Activated CD8-positive, alpha-beta memory T cell treated with anti-CD3 and anti-CD28 coated beads, Interleukin-2, amount 50 U/mL, for 48 hours (primary cell): ENCODE measurements around the gene AK5.

Experiments used
- DNase-seq: peaks from one replicate; pipeline ENCODE4 v3.0.0-alpha.2; 2020

AK5 gene

DNA sequence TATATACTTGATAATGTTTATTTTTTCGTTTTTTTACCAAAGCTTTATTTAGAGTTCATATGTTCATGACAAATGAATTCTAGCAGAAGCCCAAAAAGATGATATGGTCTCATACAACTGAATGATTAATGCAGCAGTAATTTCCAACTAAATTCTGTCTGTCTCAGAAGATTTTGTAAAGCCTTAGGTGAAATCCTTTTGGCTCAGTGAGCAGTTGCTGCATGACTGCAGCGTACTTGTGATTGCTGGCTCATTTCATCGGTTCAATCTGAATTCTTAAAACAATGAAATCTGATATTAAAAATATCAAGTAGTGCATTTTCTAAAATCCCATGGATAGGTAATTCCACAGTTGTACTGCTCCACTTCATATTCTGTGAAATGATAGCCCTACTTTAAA lies 73.2 kb downstream of the AK5 start:
- no peak for DNase-seq

GRCh38 chr1:77356136-77356535 lies 74.3 kb downstream of the AK5 start:
- no peak for DNase-seq

DNA sequence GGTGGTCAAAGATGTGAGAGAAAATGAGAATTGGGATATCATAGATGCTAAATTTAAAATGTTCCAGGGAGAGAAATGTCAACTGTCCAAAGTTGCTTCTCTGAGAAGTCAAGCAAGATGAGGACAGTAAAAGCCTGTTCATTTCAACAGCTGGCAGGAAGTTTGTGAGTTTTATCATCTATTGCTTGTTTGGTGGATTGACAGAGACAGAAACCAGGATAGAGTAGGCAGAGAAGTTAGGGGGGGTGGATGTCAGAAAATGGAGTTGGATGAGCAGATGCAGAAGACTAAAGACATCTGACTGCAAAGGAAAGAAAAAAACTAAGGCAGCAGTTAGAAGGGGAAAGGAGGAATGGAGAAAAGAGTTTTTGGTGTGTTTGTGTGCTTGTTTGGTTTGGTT lies 78.4 kb downstream of the AK5 start:
- DNase-seq, result no peak

GRCh38 chr1:77361621-77362020 lies 79.8 kb downstream of the AK5 start:
- no peak for DNase-seq

GRCh38 chr1:77370161-77370560 lies 88.3 kb downstream of the AK5 start:
- no peak for DNase-seq

DNA sequence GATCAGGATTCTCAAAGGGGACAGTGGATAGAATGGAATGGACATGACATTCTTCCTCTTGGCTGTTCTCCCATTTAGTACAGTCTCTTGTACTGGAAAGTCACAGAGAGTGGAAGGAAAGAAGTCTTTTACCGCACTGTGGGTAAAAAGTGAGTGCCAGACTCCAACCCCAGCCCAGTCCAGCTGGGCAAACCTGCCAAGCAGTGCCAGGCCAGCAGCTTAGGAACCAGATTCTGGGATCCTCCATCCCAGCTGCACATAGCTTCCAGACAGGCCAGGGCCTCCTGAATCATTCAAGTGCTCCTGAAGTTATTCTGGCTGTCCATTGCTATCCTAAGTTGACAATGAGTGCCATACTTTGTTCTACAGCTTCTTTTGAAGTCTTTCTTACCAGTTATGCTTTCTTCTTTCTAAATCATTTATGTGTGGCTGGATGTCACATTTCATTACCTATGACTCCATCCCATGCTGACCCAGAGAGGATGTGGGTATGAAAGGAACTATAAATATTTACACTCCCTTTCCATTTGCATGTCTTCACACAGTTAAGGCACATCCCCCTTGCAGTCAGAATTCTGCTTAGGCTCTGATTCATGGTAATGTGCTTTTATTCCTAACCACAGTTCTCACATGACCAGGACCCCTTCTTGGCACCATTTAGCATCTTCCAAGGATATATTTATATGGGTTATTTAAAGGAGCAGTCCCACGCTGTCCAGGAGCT lies 88.9 kb downstream of the AK5 start:
- DNase-seq, result no peak

- DNase-seq, result no peak
Measured at GRCh38 chr1:77371396-77371795, 89.6 kb downstream of the AK5 start.

- no peak for DNase-seq
Measured at GRCh38 chr1:77373702-77374101, 91.9 kb downstream of the AK5 start.

- no peak for DNase-seq
Measured at GRCh38 chr1:77375541-77375940, 93.7 kb downstream of the AK5 start.

DNA sequence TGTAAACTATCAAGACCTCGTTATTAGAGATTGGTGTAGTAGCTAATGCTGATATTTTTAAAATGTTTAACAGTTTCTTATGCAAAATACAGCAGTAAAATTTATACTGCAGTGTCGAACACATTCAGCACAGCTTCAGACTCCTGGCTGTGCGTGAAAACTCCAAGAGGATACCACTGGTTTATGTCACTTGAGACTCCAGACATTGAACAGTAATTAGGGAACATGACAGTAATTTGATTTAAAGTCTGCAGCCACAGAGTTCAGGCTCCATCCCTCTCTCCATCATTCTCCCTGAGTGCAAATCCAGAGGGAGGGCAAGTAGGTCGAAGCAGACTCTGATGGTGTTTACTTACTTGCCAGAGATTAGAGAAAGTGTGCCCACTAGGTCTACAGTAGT lies 94.2 kb downstream of the AK5 start:
- DNase-seq, result no peak

GRCh38 chr1:77378723-77379535 lies 97.1 kb downstream of the AK5 start:
- DNase-seq, result no peak

GRCh38 chr1:77382366-77382765 lies 100.5 kb downstream of the AK5 start:
- no peak for DNase-seq

- no peak for DNase-seq
Measured at GRCh38 chr1:77383236-77383635, 101.4 kb downstream of the AK5 start.

- DNase-seq, result no peak
Measured at GRCh38 chr1:77385551-77385950, 103.7 kb downstream of the AK5 start.

DNA sequence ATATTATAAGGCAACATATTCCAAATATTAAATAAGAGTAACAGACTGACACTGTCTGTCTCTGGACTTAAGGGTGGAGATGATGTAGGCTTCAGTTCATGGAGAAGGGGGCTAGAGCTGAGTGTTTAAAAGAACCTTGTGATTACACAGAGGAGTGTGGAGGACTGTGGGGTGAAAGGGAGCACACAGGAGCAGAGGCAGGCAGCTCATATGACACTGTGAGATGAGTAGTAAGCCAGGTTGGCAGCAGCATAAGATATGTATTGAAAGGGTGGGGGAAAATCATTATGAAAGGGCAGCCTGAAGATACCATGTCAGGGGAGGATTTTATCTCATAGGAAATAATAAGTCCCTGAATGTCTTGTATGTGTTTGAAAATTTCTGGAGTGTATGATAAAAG lies 104.5 kb downstream of the AK5 start:
- DNase-seq, result no peak

GRCh38 chr1:77387553-77387952 lies 105.7 kb downstream of the AK5 start:
- DNase-seq, result no peak

DNA sequence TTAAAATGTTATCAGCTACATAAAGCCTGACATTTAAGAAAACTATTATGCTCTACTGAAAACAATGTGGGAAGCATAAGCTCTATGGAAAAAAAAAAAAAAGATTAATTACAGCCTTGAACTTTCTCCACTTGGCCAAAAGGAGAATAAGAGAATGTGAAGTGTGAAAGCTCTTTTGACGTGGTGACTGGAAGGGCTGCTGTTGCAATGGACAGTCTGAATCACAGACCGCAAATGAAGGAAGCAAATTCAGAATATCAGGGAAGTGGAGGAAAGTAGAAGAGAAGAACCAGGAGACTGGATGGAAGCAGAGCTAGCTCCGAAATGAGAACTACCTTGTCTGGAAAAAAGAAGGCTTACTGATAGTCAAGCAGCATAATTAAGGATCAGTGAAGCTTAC lies 106.8 kb downstream of the AK5 start:
- no peak for DNase-seq

- no peak for DNase-seq
Measured at GRCh38 chr1:77392486-77392885, 110.7 kb downstream of the AK5 start.

GRCh38 chr1:77394166-77394565 lies 112.3 kb downstream of the AK5 start:
- no peak for DNase-seq

GRCh38 chr1:77395051-77395450 lies 113.2 kb downstream of the AK5 start:
- DNase-seq, result no peak

- DNase-seq, result no peak
Measured at GRCh38 chr1:77398152-77398551, 116.3 kb downstream of the AK5 start.

DNA sequence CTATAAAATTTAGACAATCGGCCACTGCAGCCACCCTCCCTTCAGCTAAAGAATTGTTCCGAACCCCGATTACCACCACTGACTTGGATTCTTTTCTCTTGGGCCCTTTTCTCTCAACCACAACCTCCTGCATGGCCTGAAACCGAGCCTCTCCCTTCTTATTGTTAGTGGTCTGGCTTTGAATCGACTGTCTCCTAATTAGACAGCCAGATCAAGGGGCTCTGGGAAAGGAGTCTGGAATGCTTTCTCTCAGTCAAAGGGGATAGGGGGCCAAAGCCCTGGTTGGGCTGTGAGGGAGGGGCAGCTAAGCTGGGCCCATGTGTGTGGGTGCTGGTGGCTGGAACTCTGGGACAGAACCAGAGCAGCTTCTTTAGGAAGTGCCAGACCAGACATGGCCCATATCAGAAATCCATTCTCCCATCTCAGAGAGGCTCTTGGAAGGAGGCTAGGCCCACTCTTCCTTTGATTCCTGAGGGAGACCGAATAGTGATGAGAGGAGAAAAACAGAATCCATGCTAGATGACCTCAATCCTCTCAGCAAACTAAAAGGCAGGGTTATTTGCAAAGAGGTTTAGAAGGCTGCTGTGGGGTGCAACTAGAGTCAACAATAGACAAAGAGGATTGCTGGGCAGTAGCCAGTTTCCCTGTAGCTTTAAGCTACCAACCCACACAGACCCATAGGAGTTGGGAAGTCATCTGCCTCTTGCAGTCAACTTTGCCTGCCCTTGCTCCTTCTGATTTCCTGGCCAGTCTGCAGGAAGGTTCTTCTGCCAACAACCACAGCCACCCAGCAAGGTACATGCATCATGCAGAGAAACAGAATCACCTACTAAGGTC lies 117.6 kb downstream of the AK5 start:
- DNase-seq, result no peak

- DNase-seq, result no peak
Measured at GRCh38 chr1:77400781-77401180, 119.0 kb downstream of the AK5 start.

DNA sequence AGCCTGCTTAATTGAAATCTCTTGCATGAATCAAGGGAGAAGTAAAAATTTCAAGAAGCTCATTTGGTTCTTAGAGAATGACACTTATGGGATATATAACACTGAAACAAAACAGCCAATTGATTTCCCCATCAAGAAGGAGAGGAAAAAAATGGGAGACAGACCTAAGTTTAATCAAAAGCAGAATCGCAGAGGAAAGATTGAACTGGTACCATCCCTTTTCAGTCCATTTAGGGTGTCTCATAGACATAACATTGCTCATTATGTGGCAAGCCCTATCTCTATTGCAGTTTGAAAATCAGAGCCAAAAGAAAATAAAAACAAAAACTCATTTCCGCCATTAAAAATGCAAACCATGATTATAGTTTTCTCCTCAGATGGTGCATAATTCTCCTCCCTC lies 119.6 kb downstream of the AK5 start:
- DNase-seq, result no peak
